Amniotic stem cell (primary cell): ENCODE data around the gene SPEG.
A peak's percentile ranks its signal among the peaks of the same experiment; 100 is the strongest.

Source experiments
- DNase-seq: peaks from one replicate; lab custom pipeline; 2025; lab: John Stamatoyannopoulos, UW

SPEG gene

GRCh38 chr2:219443697-219444023 lies 9.0 kb downstream of the SPEG start:
- no peak for DNase-seq

- no peak for DNase-seq
These were observed 10.0 kb downstream of the SPEG start for GRCh38 chr2:219444566-219445091.

GRCh38 chr2:219445220-219445640 lies 10.6 kb downstream of the SPEG start:
- DNase-seq: no peak

- no peak for DNase-seq
These were observed 11.5 kb downstream of the SPEG start for GRCh38 chr2:219446101-219446504.

- no peak for DNase-seq
These were observed 12.0 kb downstream of the SPEG start for GRCh38 chr2:219446689-219447088.

- no peak for DNase-seq
These were observed 12.8 kb downstream of the SPEG start for GRCh38 chr2:219447242-219448098.

GRCh38 chr2:219448099-219448775 lies 13.6 kb downstream of the SPEG start:
- DNase-seq: no peak

GRCh38 chr2:219448776-219449341 lies 14.2 kb downstream of the SPEG start:
- no peak for DNase-seq

- no peak for DNase-seq
These were observed 15.0 kb downstream of the SPEG start for GRCh38 chr2:219449609-219450008.

GRCh38 chr2:219451661-219452360 lies 17.2 kb downstream of the SPEG start:
- DNase-seq: no peak

- DNase-seq: peak; percentile 92
These were observed 18.0 kb downstream of the SPEG start for GRCh38 chr2:219452361-219453317.

GRCh38 chr2:219453671-219454590 lies 19.3 kb downstream of the SPEG start:
- DNase-seq: peak; percentile 42

GRCh38 chr2:219455581-219455980 lies 20.9 kb downstream of the SPEG start:
- DNase-seq: no peak

- no peak for DNase-seq
These were observed 23.2 kb downstream of the SPEG start for GRCh38 chr2:219457784-219458369.

- DNase-seq: no peak
These were observed 24.4 kb downstream of the SPEG start for GRCh38 chr2:219458996-219459395.

GRCh38 chr2:219459460-219460311 lies 25.0 kb downstream of the SPEG start:
- no peak for DNase-seq

- DNase-seq: no peak
These were observed 25.8 kb downstream of the SPEG start for GRCh38 chr2:219460424-219460926.

- no peak for DNase-seq
These were observed 26.4 kb downstream of the SPEG start for GRCh38 chr2:219461047-219461514.
